H1 (cell line): ENCODE results near the gene KHSRP. TPM values are rescaled to one million over a fixed set of nuclear protein-coding genes. Genes with fewer than 3 reads are reported as not detected.

ENCODE experiments used
- CTCF ChIA-PET: fragments of 300-600 bp; sonication (Branson Sonifier 250); formaldehyde crosslinking; loops from one replicate; lab custom pipeline; 2021; ENCODE audit not compliant: partially characterized antibody; lab: Charles Lee
- POLR2A ChIA-PET: fragments of 300-600 bp; sonication (Branson Sonifier 250); formaldehyde crosslinking; loops from one replicate; lab custom pipeline; 2021; ENCODE audit warnings: inconsistent platforms; ENCODE audit not compliant: partially characterized antibody; lab: Charles Lee
- DNase-seq, 2 experiments: peaks; one replicate each; pipeline versions ENCODE4 v3.0.0 to v3.0.0-alpha.2; 2010 to 2022; ENCODE audit warnings: low spot score in 2 of 2, low read depth in 1 of 2, mixed read lengths in 1 of 2
- FAIRE-seq: peaks from 2 replicates; lab custom pipeline; 2011; peaks lifted over from hg19 to GRCh38; lab: Jason Lieb, UNC
- H2AFZ ChIP-seq: 2 replicates; pipeline ENCODE4 v1.8.1; 2012; ENCODE audit warnings: low read length, inconsistent platforms
- H2AK5ac ChIP-seq: 2 replicates; pipeline ENCODE4 v1.6.1; 2013; ENCODE audit warnings: low read depth, low read length
- H2BK120ac ChIP-seq: replicated peaks from 2 replicates; pipeline ENCODE3; 2013; ENCODE audit warnings: low read depth, low read length, inconsistent platforms
- H2BK12ac ChIP-seq: 2 replicates; pipeline ENCODE4 v1.6.1; 2013; ENCODE audit warnings: low read depth, low read length
- H2BK15ac ChIP-seq: 2 replicates; pipeline ENCODE4 v1.6.1; 2013; ENCODE audit warnings: low read length
- H2BK20ac ChIP-seq: 2 replicates; pipeline ENCODE4 v1.6.1; 2013; ENCODE audit warnings: low read length
- H2BK5ac ChIP-seq: 2 replicates; pipeline ENCODE4 v1.6.1; 2013; ENCODE audit warnings: low read depth, low read length
- H3K14ac ChIP-seq: 2 replicates; pipeline ENCODE4 v1.6.1; 2013; ENCODE audit warnings: inconsistent platforms; ENCODE audit not compliant: insufficient read length
- H3K18ac ChIP-seq: 2 replicates; pipeline ENCODE4 v1.6.1; 2013; ENCODE audit warnings: low read length; ENCODE audit errors: extremely low read depth
- H3K23ac ChIP-seq: 2 replicates; pipeline ENCODE4 v1.6.1; 2013; ENCODE audit warnings: inconsistent platforms; ENCODE audit not compliant: insufficient read length
- H3K23me2 ChIP-seq: 2 replicates; pipeline ENCODE4 v1.6.1; 2013; ENCODE audit warnings: low read depth, low read length
- H3K27ac ChIP-seq: 2 replicates; pipeline ENCODE4 v1.6.1; 2011; ENCODE audit warnings: low read depth, low read length, inconsistent platforms
- H3K27me3 ChIP-seq, 4 experiments: replicated peaks in 1 of 4; 1 replicate in 1 of 4; 2 replicates in 3 of 4; pipeline versions ENCODE4 v1.6.1 to v1.8.1; 2011 to 2013; ENCODE audit warnings: low read length in 3 of 4, mild to moderate bottlenecking in 3 of 4, inconsistent platforms in 2 of 4, mixed read lengths in 2 of 4, moderate library complexity in 1 of 4; ENCODE audit not compliant: control insufficient read depth in 3 of 4, insufficient read depth in 3 of 4; ENCODE audit errors: extremely low read depth in 1 of 4
- H3K36me3 ChIP-seq, 4 experiments: 2 replicates each; pipeline versions ENCODE4 v1.6.1 to v1.8.1; 2011 to 2013; ENCODE audit warnings: mild to moderate bottlenecking in 4 of 4, low read length in 3 of 4, moderate library complexity in 2 of 4, control low read depth in 1 of 4, inconsistent platforms in 1 of 4; ENCODE audit not compliant: insufficient read depth in 4 of 4, control insufficient read depth in 2 of 4
- H3K4ac ChIP-seq: replicated peaks from 2 replicates; pipeline ENCODE3; 2013; ENCODE audit warnings: low read length, low read depth, mixed read lengths, inconsistent platforms; ENCODE audit not compliant: insufficient read length
- H3K4me1 ChIP-seq, 4 experiments: replicated peaks in 1 of 4; 1 replicate in 1 of 4; 2 replicates in 3 of 4; pipeline versions ENCODE4 v1.6.1 to v1.8.1; 2011 to 2013; ENCODE audit warnings: low read length in 3 of 4, inconsistent platforms in 2 of 4, mixed read lengths in 1 of 4; ENCODE audit not compliant: insufficient read depth in 4 of 4, control insufficient read depth in 3 of 4
- H3K4me2 ChIP-seq, 2 experiments: 2 replicates each; pipeline versions ENCODE4 v1.6.1 to v1.8.1; 2011 to 2013; ENCODE audit warnings: low read depth in 2 of 2, low read length in 2 of 2, control low read depth in 1 of 2, inconsistent platforms in 1 of 2, mild to moderate bottlenecking in 1 of 2; ENCODE audit not compliant: insufficient read depth in 1 of 2
- H3K4me3 ChIP-seq, 4 experiments: fragments of 200-600, 300-600 bp in 1 of 4; sonication (generic), shearing (Covaris generic), sonication (Bioruptor Twin) in 1 of 4; 2 replicates each; pipeline versions ENCODE4 v1.5.1 to v1.8.1; 2011 to 2016; ENCODE audit warnings: low read length in 4 of 4, low read depth in 3 of 4, control low read depth in 2 of 4, inconsistent platforms in 2 of 4, mild to moderate bottlenecking in 2 of 4, mixed read lengths in 1 of 4, moderate library complexity in 1 of 4; ENCODE audit not compliant: insufficient read depth in 2 of 4; ENCODE audit errors: extremely low read depth in 1 of 4
- H3K56ac ChIP-seq: replicated peaks from 2 replicates; pipeline ENCODE3; 2013; ENCODE audit warnings: low read depth, mild to moderate bottlenecking, mixed read lengths, low read length, inconsistent platforms; ENCODE audit not compliant: insufficient read length
- H3K79me1 ChIP-seq: 2 replicates; pipeline ENCODE4 v1.6.1; 2013; ENCODE audit warnings: low read depth, low read length, control low read depth
- H3K79me2 ChIP-seq, 2 experiments: 2 replicates each; pipeline versions ENCODE4 v1.6.1 to v1.8.1; 2012 to 2013; ENCODE audit warnings: low read length in 2 of 2, mild to moderate bottlenecking in 2 of 2, inconsistent platforms in 1 of 2; ENCODE audit not compliant: insufficient read depth in 2 of 2, control insufficient read depth in 1 of 2
- H3K9ac ChIP-seq, 4 experiments: replicated peaks in 1 of 4; 1 replicate in 1 of 4; 2 replicates in 3 of 4; pipeline versions ENCODE4 v1.6.1 to v1.8.1; 2011 to 2013; ENCODE audit warnings: low read depth in 3 of 4, low read length in 3 of 4, control low read depth in 2 of 4, mild to moderate bottlenecking in 2 of 4, moderate library complexity in 2 of 4, inconsistent platforms in 1 of 4; ENCODE audit errors: extremely low read depth in 1 of 4
- H3K9me3 ChIP-seq, 2 experiments: 2 replicates each; pipeline versions ENCODE4 v1.6.1 to v1.8.1; 2012 to 2013; ENCODE audit warnings: mild to moderate bottlenecking in 2 of 2, moderate library complexity in 2 of 2, control low read depth in 1 of 2, inconsistent platforms in 1 of 2, low read depth in 1 of 2, low read length in 1 of 2, mixed read lengths in 1 of 2; ENCODE audit not compliant: insufficient read depth in 2 of 2
- H4K20me1 ChIP-seq, 2 experiments: replicated peaks in 1 of 2; 2 replicates each; pipeline versions ENCODE3 to v1.8.1; 2011 to 2013; ENCODE audit warnings: inconsistent platforms in 2 of 2, low read length in 2 of 2, mild to moderate bottlenecking in 1 of 2; ENCODE audit not compliant: insufficient read depth in 2 of 2, control insufficient read depth in 1 of 2
- H4K5ac ChIP-seq: 2 replicates; pipeline ENCODE4 v1.6.1; 2013; ENCODE audit warnings: low read length, low read depth, mixed read lengths, inconsistent platforms; ENCODE audit not compliant: insufficient read length
- H4K8ac ChIP-seq: 2 replicates; pipeline ENCODE4 v1.8.0; 2013; ENCODE audit warnings: mild to moderate bottlenecking, moderate library complexity, low read length, inconsistent platforms; ENCODE audit not compliant: insufficient read depth; ENCODE audit errors: extremely low read depth
- H4K91ac ChIP-seq: replicated peaks from 2 replicates; pipeline ENCODE3; 2013; ENCODE audit warnings: low read length, mixed read lengths, inconsistent platforms; ENCODE audit not compliant: insufficient read length
- CTBP2 ChIP-seq: IDR thresholded peaks from 2 replicates; pipeline ENCODE4 v1.7.0; 2011; ENCODE audit warnings: borderline replicate concordance, mild to moderate bottlenecking, moderate library complexity, mixed read lengths, low read length; ENCODE audit not compliant: insufficient read depth, insufficient read length
- E2F6 ChIP-seq: IDR thresholded peaks from 2 replicates; pipeline ENCODE4 v1.6.1; 2012; ENCODE audit warnings: inconsistent platforms
- NANOG ChIP-seq: IDR thresholded peaks from 2 replicates; pipeline ENCODE4 v1.6.1; 2011; ENCODE audit warnings: low read length, low read depth, mild to moderate bottlenecking, inconsistent platforms; ENCODE audit not compliant: insufficient read depth, poor library complexity, severe bottlenecking
- SRF ChIP-seq: IDR thresholded peaks from 2 replicates; pipeline ENCODE4 v1.6.1; 2011; ENCODE audit warnings: mild to moderate bottlenecking, low read depth, low read length, moderate library complexity
- WGBS, 2 experiments: shearing (Covaris generic) in 1 of 2; methylation state at CpG; one replicate each; pipeline versions ENCODE4 v1.1.6 to v1.1.7; 2013 to 2015; ENCODE audit warnings: low lambda C conversion rate in 2 of 2, mixed read lengths in 2 of 2, inconsistent platforms in 1 of 2, low coverage in 1 of 2, missing lambda C conversion rate in 1 of 2; ENCODE audit not compliant: insufficient replicate concordance in 2 of 2, insufficient coverage in 1 of 2, insufficient read length in 1 of 2; ENCODE audit errors: extremely low coverage in 1 of 2, missing lambda C conversion rate in 1 of 2; 5-methylcytosine and 5-hydroxymethylcytosine counted together
- polyA plus RNA-seq, 7 experiments: library from polyadenylated mRNA; depleted of rRNA in 3 of 7; stranded (reverse) in 5 of 7; unstranded in 2 of 7; fragments of >200 nt in 5 of 7; fragments of 200-250 nt in 2 of 7; gene quantifications; 1 replicate in 5 of 7; 2 replicates in 1 of 7; 4 replicates in 1 of 7; pipeline versions ENCODE4 v1.2.1 to v1.2.3, GENCODE V29; 2011 to 2013; ENCODE audit warnings: missing spikeins in 2 of 7, mixed read lengths in 2 of 7
- total RNA-seq: library from RNA; stranded (reverse); fragmentation: NEBNext Ultra II Directional; extraction: Animal tissue kit (Norgen Biotek cat#: 25700); gene quantifications from 2 replicates; pipeline ENCODE4 v1.2.1, GENCODE V29; 2021

The KHSRP gene
- total and polyA plus RNA-seq, 2 of the 8 experiments (the other 6 are each of a cell fraction or from before 2014, with no cell fraction given) = 143 to 573 TPM

GRCh38 chr19:6427131-6427530 is 2.5 kb upstream of the KHSRP start:
- Histone ChIP-seq H3K4me2 (no peak overlapping the region), H2BK15ac (no peak overlapping the region), H3K56ac (no peak overlapping the region), H2AFZ (no peak overlapping the region), H3K18ac (no peak overlapping the region), H3K14ac (no peak overlapping the region), H4K91ac (no peak overlapping the region), H4K5ac (no peak overlapping the region), H2BK20ac (no peak overlapping the region), H3K4me3 (no peak overlapping the region), H3K9me3 (peaks cover 0 to 5% of the 10 kb centered on the region in 2 experiments; a peak in 2 of 4 replicates), H3K79me1 (no peaks in the 10 kb centered on the region; the same call in 1 of the 2 replicates), H3K23ac (no peak overlapping the region), H3K27ac (no peak overlapping the region), H3K79me2 (peaks cover 20% of the 10 kb centered on the region in 2 experiments), H2BK120ac (no peak overlapping the region), H2BK5ac (no peak overlapping the region), H3K36me3 (peaks cover 0 to 3% (median under 1%) of the 10 kb centered on the region in 4 experiments; a peak in 4 of 8 replicates), H3K4ac (no peak overlapping the region), H3K23me2 (peaks cover 8% of the 10 kb centered on the region), H4K20me1 (peaks cover 19 to 20% of the 10 kb centered on the region in 2 experiments), H4K8ac (no peak overlapping the region), H2BK12ac (no peak overlapping the region), H3K4me1 (peaks cover 0 to 4% (median 0%) of the 10 kb centered on the region in 4 experiments; a peak in 2 of 7 replicates), H2AK5ac (no peak overlapping the region), H3K9ac (no peak overlapping the region), H3K27me3 (peaks cover 0 to 6% (median 0%) of the 10 kb centered on the region in 4 experiments; a peak in 2 of 7 replicates)
- no peak for TF ChIP-seq CTBP2
- TF ChIP-seq SRF = no peak
- TF ChIP-seq NANOG = no peak
- no peak for TF ChIP-seq E2F6
- CTCF ChIA-PET = interaction anchor here (1.2 to 1.6 kb wide), 3 partner anchors 40 to 55 kb away, joined by 3 to 7 read pairs (median 3); partner anchors contain the start of genes ALKBH7 and DENND1C
- DNase-seq (no peak), FAIRE-seq (no peak)
- WGBS, 2 experiments = 94% methylated on average over 18 of the region's 18 CpGs; no CpG with 5 or more reads in 1 of the 2 experiments
- POLR2A ChIA-PET = interaction anchor here (0.6 to 1.5 kb wide), 4 partner anchors 15 to 160 kb away, joined by 3 to 4 read pairs (median 3); no protein-coding TSS in a partner anchor
